Brain microvascular endothelial cell (primary cell): ENCODE measurements around the gene ATRX.

Experiments
- DNase-seq: peaks from one replicate; pipeline ENCODE4 v3.0.0-alpha.2; 2020
- H3K27ac ChIP-seq: fragments of 250-450 bp; sonication (Bioruptor Pico); 2 replicates; pipeline ENCODE4 v1.5.1; 2020; ENCODE audit warnings: mild to moderate bottlenecking, moderate library complexity
- H3K27me3 ChIP-seq: fragments of 250-450 bp; sonication (Bioruptor Pico); replicated peaks from 2 replicates; pipeline ENCODE4 v1.5.1; 2020; ENCODE audit warnings: mild to moderate bottlenecking
- H3K36me3 ChIP-seq: fragments of 250-450 bp; sonication (Bioruptor Pico); replicated peaks from 2 replicates; pipeline ENCODE4 v1.5.1; 2020; ENCODE audit warnings: mild to moderate bottlenecking
- H3K4me3 ChIP-seq: 2 replicates; pipeline ENCODE4 v1.5.1; 2011; ENCODE audit warnings: low read depth, mild to moderate bottlenecking, control low read depth, low read length, moderate library complexity
- CTCF ChIP-seq: IDR thresholded peaks from 2 replicates; pipeline ENCODE4 v1.5.1; 2011; ENCODE audit warnings: low read depth, mild to moderate bottlenecking, moderate library complexity, low read length, control low read depth, inconsistent platforms; ENCODE audit errors: missing control alignments
- in situ Hi-C: cut with HindIII; loops from 2 replicates; pipeline ENCODE4 v1.10.0; 2017; ENCODE audit warnings: low sequenced_read_pairs, low pct_ligation_motif_present

The ATRX gene

GRCh38 chrX:77795124-77795523 is 9.1 kb upstream of the ATRX start:
- Histone ChIP-seq H3K36me3 (no peaks in the 10 kb centered on the region), H3K27ac (no peak overlapping the region), H3K4me3 (no peak overlapping the region), H3K27me3 (no peaks in the 10 kb centered on the region)
- in situ Hi-C loops: no loop called here
- TF ChIP-seq CTCF: no peak
- no peak for DNase-seq

GRCh38 chrX:77793946-77794345 is 7.9 kb upstream of the ATRX start:
- no peak for TF ChIP-seq CTCF
- in situ Hi-C loops: no loop called here
- H3K36me3 ChIP-seq: no peaks in the 10 kb centered on the region
- no peak overlapping the region for H3K27ac ChIP-seq
- no peak for DNase-seq
- no peaks in the 10 kb centered on the region for H3K27me3 ChIP-seq
- H3K4me3 ChIP-seq: no peak overlapping the region

GRCh38 chrX:77788050-77788449 is 2.0 kb upstream of the ATRX start:
- no peaks in the 10 kb centered on the region for H3K27me3 ChIP-seq
- no peak overlapping the region for H3K4me3 ChIP-seq
- H3K36me3 ChIP-seq: no peaks in the 10 kb centered on the region
- no peak overlapping the region for H3K27ac ChIP-seq
- no peak for DNase-seq
- no peak for TF ChIP-seq CTCF
- in situ Hi-C loops: no loop called here

- in situ Hi-C loops: no loop called here
- Histone ChIP-seq H3K27me3 (no peaks in the 10 kb centered on the region), H3K4me3 (peak overlapping the region; percentile 74), H3K27ac (peak overlapping the region; percentile 88), H3K36me3 (no peaks in the 10 kb centered on the region)
- DNase-seq: no peak
- TF ChIP-seq CTCF: no peak
Measured at GRCh38 chrX:77786365-77786680, 307 bp upstream of the ATRX start.

GRCh38 chrX:77779695-77780094 is 6.3 kb downstream of the ATRX start:
- DNase-seq: no peak
- H3K27ac ChIP-seq: no peak overlapping the region

GRCh38 chrX:77776659-77777058 is 9.4 kb downstream of the ATRX start:
- in situ Hi-C loops: no loop called here
- H3K4me3 ChIP-seq: no peak overlapping the region
- H3K36me3 ChIP-seq: no peaks in the 10 kb centered on the region
- no peak for TF ChIP-seq CTCF
- H3K27me3 ChIP-seq: no peaks in the 10 kb centered on the region
- H3K27ac ChIP-seq: no peak overlapping the region
- no peak for DNase-seq

More at GRCh38 chrX:77779695-77780094, 6.3 kb downstream of the ATRX start:
- in situ Hi-C loops: no loop called here
- Histone ChIP-seq H3K27me3 (no peaks in the 10 kb centered on the region), H3K4me3 (no peak overlapping the region), H3K36me3 (no peaks in the 10 kb centered on the region)
- no peak for TF ChIP-seq CTCF
